NCI-H2196 (cell line): ENCODE measurements around the gene ADGRD2.
"Not testable (repeated sequence)": the region's sequence is repeated elsewhere in the genome, so short reads cannot be mapped to it uniquely, and the experiment has no call there.

ENCODE experiments used
- DNase-seq: peaks from one replicate; lab custom pipeline; 2025; ENCODE audit not compliant: unreplicated experiment; lab: John Stamatoyannopoulos, UW

Gene ADGRD2

GRCh38 chr9:124450241-124450924 lies at the start of gene ADGRD2:
TSS of gene ADGRD2 (plus strand) at chr9:124450451. CDS start at chr9:124451667, 1,216 bp downstream.
- no peak for DNase-seq

GRCh38 chr9:124403246-124403645 lies 47.0 kb upstream of the ADGRD2 start:
- DNase-seq, result no peak

- DNase-seq, result no peak
Observed at GRCh38 chr9:124409410-124409809, 40.8 kb upstream of the ADGRD2 start.

- DNase-seq, result no peak
Observed at GRCh38 chr9:124410321-124410913, 39.8 kb upstream of the ADGRD2 start.

- no peak for DNase-seq
Observed at GRCh38 chr9:124411514-124412227, 38.6 kb upstream of the ADGRD2 start.

GRCh38 chr9:124412228-124412575 lies 38.0 kb upstream of the ADGRD2 start:
- no peak for DNase-seq

GRCh38 chr9:124414612-124415011 lies 35.6 kb upstream of the ADGRD2 start:
- DNase-seq, result no peak

GRCh38 chr9:124415102-124415851 lies 35.0 kb upstream of the ADGRD2 start, which contains the start of gene PSMB7:
TSS of gene PSMB7 (minus strand) at chr9:124415442. CDS start at chr9:124415425, 17 bp downstream.
- peak; percentile 97 for DNase-seq

- DNase-seq, result peak; percentile 14
Observed at GRCh38 chr9:124415852-124416484, 34.3 kb upstream of the ADGRD2 start.

- no peak for DNase-seq
Observed at GRCh38 chr9:124419832-124420489, 30.3 kb upstream of the ADGRD2 start.

- peak; percentile 84 for DNase-seq
Observed at GRCh38 chr9:124420991-124421543, 29.2 kb upstream of the ADGRD2 start.

GRCh38 chr9:124423155-124423554 lies 27.1 kb upstream of the ADGRD2 start:
- DNase-seq, result no peak

- no peak for DNase-seq
Observed at GRCh38 chr9:124423591-124423990, 26.7 kb upstream of the ADGRD2 start.

- DNase-seq, result not testable (repeated sequence)
Observed at GRCh38 chr9:124425733-124426132, 24.5 kb upstream of the ADGRD2 start.

GRCh38 chr9:124426361-124426760 lies 23.9 kb upstream of the ADGRD2 start:
- no peak for DNase-seq

- DNase-seq, result no peak
Observed at GRCh38 chr9:124427281-124427680, 23.0 kb upstream of the ADGRD2 start.

GRCh38 chr9:124428751-124429529 lies 21.3 kb upstream of the ADGRD2 start:
- DNase-seq, result peak; percentile 37

GRCh38 chr9:124429530-124429867 lies 20.8 kb upstream of the ADGRD2 start:
- no peak for DNase-seq

- no peak for DNase-seq
Observed at GRCh38 chr9:124436320-124436719, 13.9 kb upstream of the ADGRD2 start.
